Astrocyte (in vitro differentiated cells and primary cell): ENCODE results near the gene PTPRU.

Experiments used
- CTCF ChIP-seq: IDR thresholded peaks from 2 replicates; pipeline ENCODE4 v1.5.1; 2011; ENCODE audit warnings: low read depth, mild to moderate bottlenecking, inconsistent platforms, low read length, moderate library complexity; ENCODE audit not compliant: insufficient read depth
- EZH2 ChIP-seq: IDR thresholded peaks from 2 replicates; pipeline ENCODE4 v1.6.1; 2012; ENCODE audit warnings: mild to moderate bottlenecking, low read length, inconsistent platforms; ENCODE audit not compliant: insufficient read depth

DNA sequence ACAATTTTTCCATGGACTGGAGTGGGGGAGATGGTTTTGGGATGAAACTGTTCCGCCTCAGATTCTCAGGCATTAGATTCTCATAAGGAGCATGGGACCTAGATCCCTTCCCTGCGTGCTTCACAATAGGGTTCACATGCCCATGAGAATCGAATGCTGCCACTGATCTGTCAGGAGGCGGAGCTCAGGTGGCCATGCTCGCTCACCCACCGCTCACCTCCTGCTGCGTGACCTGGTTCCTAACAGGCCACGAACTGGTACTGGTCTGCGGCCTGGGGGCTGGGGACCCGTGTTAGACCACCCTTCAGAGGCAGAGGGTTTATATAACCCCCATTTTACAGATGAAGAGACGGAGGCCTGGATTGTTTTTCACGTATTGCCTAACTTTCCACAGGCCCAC, 38.3 kb upstream of the PTPRU start:
- TF ChIP-seq CTCF: no peak
- TF ChIP-seq EZH2: no peak
